NCI-H1930 (cell line): ENCODE data around the gene NT5C.
A peak's percentile ranks its signal among the peaks of the same experiment; 100 is the strongest.

Experiments used
- DNase-seq, 2 experiments: peaks; one replicate each; lab custom pipeline; 2025; lab: John Stamatoyannopoulos, UW

NT5C gene

DNA sequence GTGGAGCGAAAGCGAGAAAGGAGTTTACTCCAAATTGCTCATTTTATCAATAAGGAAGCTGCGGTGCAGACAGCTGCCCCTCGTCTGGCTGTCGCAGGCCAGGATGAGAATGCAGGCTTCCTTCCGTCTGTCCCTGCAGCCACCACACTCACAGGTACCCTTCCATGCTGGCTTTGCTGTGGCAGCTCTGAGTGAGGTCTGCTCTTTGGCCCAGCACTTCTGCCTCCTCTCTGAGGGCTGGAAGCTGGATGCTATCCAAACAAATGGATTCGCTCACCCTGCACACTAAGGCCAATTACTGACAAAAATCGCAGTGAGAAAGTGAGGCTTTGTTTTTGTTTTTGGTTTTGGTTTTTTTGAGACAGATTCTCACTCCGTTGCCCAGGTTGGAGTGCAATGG, 14.8 kb downstream of the NT5C start:
- DNase-seq: no peak

DNA sequence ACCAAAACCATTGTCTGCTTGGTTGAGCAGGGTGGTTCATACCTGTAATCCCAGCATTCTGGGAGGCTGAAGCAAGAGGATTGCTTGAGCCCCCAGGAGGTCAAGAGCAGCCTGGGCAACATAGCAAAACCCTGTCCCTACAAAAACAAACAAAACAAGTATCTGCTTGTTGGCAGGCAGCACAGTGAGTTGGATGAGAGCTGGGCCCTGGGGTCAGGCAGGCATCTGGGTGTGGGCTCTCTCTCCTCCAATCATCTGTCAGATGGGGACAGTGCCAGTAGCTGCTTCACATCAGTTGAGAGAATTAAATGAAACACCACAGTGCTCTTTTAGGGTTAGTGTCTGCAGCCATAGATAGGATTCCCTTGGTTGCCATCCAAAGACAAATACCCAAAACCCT, 16.0 kb downstream of the NT5C start:
- DNase-seq: no peak

DNA sequence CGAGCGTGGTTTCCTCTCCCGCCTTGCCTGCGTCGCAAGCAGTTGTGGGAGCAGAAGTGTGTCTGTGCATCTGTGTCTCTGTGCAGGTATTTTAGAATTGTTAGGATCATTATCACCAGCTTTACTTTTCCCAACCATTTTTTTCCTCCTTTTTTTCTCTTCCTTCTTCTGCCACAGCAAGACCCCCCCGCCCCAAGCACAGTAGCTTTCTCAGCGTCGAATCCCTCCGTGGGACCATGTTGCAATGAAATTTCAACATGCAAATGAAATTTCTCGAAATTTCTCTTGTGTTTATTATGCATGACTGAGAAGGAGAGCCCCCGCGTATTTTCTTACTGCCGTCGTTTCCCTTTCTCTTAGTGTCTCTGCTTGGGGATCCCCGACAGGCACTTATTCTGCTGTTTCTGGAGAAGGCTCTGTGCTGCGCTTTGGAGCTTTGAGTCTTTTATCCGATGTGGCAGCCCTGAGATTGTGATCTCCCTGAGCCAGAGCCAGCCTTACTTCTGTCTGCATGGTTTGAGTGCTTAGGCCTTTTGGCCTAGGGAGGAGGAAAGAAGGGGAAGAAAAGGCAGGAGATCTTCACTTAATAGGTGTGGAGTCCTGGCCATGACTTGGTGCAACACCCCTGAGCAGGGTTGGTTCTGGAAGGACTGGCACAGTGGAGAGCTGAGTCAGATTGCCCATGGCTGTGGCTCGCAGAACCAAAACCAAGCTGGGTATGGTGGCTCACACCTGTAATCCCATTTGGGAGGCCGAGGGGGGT, 16.8 kb downstream of the NT5C start:
- DNase-seq: no peak

DNA sequence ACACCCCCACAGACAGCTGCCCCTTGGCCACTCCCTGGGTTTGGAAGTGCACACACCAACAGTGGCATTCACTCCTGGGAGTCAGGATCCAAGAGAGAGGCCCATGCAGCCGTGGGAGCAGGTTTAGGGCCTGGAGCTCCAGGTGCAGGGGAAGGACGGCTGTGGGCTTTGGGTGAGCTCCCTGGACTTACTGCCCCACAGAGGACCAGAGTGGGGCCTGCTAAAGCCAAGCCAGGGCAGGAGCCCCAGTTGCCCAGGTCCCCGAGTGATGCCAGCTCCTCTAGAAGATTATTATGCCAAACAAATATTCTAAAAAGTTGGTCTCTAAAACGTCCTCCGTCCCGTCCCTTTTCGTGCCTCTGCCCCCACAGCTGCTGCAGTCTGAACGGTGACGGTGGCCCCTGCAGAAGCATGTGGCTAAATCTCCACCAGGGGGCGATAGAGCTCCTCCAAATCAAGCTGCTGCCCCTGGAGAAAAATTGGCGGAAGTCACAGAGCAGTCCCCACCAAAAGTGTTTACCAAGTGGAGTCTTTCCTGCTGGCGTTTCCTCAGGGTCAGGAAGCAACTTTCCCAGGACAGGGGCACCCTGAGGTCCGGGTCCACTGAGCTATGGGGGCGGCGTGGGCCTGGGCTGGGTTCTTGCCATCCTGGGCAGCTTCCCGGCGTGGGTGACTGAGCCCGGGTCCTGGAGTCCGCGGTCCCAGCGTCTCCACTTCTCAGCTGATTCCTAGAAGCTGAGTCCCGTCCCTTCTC, 17.6 kb downstream of the NT5C start:
- DNase-seq: peak; percentile 70 to 81

DNA sequence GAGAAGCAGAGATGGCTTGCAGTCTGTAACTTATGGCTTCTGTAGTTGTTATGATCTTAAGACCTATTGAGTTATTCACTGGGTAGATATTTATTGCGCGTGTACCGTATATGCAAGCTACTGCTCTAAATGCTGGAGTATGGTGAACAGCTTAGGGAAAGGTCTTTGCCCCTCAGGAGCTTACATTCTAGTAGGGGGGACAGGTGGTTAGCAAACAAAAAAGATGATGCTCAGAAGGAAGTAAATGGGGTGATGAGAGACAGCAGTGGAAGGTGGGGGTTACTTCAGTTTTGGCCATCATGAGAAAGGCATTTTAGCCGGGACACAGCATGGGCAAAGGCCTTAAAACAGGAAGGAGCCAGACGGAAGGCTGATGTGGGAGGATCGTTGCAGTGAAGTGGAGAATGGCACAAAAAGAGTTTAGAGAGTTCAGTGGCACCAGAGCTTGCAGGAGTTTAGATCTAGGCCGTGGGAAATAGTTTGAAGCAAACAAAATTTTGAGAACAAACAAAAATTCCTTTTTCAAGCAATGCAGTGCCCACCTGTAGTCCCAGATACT, 19.7 kb downstream of the NT5C start:
- DNase-seq: no peak

DNA sequence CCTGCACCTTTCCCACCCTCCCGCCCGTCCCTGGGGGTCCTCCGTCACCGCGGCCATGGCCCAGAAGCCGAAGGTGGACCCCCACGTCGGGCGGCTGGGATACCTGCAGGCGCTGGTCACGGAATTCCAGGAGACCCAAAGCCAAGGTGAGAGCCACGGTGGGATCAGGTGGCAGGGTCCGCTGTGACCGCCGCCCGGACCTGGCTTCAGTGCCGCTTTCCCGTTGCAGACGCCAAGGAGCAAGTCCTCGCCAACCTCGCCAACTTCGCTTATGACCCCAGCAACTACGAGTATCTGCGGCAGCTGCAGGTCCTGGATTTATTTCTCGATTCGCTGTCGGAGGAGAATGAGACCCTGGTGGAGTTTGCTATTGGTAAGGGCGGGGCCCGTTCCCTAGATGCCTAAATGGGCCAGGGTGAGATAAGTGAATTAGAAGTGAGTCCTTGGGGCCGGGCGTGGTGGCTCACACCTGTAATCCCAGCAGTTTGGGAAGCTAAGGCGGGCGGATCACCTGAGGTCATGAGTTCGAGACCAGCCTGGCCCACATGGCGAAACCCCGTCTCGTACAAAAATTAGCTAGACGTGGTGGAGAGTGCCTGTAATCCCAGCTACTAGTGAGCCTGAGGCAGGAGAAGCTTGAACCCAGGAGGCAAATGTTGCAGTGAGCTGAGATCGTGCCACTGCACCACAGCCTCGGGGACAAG, 21.2 kb downstream of the NT5C start:
- no peak for DNase-seq

DNA sequence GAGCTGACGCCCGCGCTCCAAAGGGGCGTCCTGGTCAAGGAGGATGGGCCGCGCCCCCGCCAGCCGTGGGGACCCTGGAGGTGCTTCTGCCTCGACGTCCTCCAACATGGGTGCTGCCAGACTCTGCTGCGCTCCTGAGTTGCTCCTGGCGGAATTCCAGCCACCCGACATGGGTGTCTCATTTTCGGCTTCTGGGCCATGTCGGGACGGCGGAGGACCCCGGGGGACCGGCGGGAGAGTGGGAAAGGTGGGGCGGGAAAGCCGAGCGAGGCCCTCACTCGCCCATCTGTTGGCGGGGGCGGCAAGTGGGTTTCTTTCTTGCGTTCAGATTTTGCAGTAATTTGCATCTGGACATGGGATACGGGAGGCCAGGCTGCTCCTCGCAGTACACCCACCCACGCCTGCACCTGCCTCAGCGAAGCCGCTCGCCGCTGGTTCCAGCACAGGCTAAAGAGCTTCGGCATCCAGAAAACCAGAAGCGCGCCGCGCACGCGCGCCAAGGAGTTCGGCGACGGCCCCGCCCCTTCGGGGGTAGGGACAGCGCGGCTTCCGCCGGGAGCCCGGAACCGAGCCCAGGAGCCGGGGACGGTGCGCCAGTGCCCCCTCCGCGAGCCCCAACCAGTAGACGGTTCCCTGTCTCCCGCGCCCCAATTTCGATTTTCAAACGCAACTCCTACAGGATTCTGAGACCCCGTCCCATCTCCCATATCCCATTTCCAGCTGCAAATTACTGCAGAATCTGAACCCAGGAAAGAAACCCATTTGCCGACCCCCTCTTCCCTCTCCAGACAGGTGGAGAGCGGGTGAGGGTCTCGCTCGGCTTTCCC, 21.9 kb downstream of the NT5C start, which contains the start of gene ARMC7:
Gene ARMC7, plus strand, starts transcription at position 563 of the 827 bp plus-strand sequence. CDS start 320 bp downstream, outside the sequence.
- DNase-seq: peak; percentile 59 to 88

DNA sequence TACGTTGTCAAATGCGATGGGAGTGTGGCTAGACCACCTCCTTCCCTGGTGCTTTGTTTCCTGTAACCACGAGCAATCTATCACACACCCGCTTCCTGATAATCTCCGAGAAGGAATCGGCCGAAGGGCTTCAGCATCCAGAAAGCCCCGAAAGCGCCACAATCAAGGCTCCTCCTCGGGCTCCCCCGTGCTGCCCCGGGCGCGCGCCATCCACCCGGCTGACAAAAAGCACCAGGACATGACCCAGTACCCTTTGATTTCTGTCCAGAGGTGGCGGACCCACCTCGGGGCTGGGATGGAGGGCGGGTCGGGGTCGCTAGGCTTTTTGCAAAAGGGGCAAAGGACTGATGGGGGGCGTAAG, 22.5 kb downstream of the NT5C start:
- no peak for DNase-seq

DNA sequence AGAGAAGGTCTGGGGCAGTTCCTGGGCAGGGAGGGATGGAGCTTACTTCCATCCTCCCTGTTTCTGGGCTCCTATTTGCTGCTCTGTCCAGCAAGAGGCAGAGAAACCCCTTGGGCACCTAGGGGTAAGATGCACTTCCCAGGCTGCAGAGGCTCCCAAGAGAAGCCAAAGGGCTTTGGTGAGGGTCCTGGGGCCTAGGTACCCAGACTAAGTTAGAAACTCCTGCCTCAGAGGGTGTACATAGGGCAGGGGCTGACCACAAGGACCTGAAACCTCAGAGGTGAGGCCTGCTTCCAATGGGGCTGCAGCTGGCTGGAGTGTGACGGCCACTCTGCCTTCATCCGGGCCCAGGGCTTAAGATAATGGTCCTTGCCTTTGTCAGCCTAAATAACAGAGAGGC, 23.3 kb downstream of the NT5C start:
- DNase-seq: no peak

DNA sequence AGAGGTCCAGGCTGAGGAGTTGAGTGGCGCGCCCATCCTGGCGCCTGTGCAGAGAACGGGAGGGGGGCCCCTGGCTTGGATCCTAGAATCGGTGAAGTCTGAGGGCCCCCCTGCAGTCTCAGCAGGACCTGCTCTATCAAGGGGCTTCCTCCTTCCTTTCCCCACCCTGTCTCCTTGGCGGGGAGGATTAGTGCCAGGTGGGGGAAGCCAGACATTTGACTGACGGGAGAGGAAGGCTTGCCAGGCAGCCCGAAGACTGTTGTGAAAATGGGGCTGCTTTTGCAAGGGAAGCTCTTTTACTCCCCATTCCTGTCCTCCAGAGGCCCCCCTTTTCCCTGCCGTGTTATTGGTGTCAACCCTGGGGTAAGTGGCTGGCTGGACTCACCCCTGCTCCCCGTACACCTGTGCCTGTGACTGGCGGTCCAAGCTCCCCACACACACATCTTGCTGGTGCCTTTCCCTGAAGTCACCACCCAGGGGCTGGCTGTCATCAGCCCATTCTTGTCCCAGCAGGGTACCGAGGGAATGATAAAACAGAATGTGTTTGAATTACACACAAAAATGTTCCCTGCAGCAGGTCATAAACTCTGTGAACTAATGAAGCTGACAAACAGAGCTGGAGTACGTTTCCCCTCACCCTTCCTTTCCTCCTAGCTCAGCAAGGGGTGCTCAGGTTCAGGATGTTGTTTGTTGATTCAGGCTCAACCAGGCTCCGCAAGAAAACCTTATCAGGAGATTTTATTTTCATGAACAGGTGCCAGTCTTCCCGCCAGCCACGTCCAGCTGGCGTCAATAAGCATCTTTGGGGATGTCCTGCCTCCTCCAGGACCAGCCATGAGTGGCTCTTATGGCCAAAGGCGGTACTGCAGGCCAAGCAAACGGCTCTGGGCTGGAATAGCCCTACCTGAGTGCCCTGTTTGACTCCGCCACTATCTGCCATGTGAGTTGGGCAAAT, 26.1 kb downstream of the NT5C start:
- peak; percentile 52 to 59 for DNase-seq

DNA sequence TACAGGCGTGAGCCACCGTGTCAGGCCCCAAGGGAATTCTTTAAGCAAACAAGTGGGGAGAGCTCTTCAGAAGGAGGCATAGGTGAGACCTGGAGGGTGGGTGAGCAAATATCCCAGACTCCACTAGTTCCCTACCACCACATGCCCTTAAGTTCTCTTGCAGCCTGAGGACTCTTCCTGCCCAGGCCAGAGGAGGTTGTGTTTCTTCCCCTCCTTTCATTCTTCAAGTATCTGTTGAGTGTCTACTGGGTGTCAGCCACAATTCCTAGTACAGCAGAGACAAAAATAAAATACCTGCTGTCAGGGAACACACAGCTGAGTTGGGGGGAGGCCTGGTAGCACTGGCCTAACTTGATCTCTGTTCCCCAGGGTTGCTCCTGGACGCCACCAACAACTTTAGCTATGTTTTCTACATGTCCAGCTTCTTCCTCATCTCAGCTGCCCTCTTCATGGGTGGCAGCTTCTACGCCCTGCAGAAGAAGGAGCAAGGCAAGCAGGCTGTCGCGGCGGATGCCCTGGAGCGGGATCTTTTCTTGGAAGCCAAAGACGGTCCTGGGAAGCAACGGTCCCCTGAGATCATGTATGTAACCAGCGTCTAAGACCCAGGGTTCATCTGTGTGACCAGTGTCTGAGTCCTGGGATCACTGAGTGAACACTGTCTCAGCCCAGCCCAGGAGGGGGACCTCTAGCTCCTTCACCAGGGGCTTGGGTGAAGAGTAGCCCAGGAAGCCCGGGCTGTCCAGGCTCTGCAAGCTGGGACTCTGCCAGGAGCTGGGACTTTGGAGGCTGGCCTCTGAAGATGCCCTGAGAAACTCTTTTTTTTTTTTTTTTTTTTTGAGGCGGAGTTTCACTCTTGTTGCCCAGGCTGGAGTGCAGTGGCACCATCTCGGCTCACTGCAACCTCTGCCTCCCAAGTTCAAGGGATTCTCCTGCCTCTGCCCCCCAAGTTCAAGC, 27.7 kb downstream of the NT5C start:
- DNase-seq: no peak

DNA sequence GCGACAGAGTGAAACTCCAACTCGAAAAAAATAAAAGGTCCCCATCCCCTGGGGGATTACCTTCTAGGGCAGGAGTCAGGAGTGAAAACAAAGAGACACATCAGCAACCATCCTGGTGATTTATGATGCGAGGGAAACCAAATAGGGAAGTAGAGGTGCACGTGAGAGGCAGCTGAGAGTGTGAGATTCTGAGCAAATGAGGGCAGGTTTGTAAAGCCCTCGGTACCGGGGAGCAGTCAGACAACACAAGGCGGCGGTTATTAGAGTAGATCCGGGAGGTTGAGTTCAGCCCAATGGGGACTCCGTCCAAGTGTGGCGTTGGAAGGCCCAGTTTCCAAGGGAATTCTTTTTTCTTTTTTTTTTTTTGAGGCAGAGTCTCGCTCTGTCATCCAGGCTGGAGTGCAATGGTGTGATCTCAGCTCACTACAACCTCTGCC, 29.1 kb downstream of the NT5C start:
- no peak for DNase-seq

DNA sequence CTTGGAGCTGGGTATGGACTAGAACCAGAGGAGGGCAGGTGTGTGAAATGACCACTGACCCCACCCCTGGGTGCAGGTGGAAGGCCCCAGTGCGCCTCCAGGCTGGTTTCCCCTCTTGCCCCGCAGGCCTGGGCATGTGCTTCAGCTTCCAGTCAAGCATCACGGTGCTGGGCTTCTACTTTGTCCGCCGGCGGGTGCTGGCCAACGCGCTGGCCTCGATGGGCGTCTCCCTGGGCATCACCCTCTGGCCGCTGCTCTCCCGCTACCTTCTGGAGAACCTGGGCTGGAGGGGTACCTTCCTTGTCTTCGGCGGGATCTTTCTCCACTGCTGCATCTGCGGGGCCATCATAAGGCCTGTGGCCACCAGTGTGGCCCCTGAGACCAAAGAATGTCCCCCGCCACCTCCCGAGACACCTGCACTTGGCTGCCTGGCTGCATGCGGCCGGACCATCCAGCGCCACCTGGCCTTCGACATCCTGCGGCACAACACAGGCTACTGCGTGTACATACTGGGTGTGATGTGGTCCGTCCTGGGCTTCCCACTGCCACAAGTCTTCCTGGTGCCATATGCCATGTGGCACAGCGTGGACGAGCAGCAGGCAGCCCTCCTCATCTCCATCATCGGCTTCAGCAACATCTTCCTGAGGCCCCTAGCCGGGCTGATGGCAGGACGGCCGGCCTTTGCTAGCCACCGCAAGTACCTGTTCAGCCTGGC, 31.5 kb downstream of the NT5C start:
- no peak for DNase-seq

DNA sequence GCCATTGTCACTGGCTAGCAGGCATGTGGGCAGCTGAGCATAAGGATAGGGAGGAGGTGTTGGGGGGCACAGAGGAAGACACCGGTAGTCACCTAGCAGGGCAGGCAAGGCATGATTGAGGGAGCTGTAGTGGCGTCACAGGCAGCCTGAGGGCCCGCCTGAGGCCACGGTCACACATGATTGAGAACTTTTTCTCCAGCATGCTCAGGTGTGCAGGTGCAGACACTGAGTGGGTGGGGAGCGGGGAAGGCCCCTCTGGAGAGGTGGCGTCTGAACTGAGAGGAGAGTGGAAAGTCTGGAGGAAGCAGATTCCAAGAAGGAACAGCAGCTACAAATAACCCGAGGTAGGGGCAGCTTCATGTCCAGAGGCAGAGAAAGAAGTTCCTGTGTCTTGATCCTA, 32.7 kb downstream of the NT5C start:
- no peak for DNase-seq

DNA sequence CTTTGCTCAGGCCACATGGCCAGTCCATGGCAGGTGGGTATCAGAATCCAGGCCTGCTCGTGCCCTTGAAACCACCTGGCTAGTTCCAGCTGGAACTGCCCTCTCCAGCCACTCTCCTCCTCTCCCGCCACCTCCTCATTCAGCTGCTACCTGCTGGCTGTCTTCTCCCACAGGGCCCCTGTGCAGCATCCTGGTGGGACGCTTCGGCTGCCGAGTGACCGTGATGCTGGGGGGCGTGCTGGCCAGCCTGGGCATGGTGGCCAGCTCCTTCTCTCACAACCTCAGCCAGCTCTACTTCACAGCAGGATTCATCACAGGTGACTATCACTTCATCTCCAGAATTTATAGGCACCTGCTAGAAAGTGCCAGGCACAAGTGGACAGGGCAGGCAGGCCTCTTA, 33.7 kb downstream of the NT5C start:
- no peak for DNase-seq

DNA sequence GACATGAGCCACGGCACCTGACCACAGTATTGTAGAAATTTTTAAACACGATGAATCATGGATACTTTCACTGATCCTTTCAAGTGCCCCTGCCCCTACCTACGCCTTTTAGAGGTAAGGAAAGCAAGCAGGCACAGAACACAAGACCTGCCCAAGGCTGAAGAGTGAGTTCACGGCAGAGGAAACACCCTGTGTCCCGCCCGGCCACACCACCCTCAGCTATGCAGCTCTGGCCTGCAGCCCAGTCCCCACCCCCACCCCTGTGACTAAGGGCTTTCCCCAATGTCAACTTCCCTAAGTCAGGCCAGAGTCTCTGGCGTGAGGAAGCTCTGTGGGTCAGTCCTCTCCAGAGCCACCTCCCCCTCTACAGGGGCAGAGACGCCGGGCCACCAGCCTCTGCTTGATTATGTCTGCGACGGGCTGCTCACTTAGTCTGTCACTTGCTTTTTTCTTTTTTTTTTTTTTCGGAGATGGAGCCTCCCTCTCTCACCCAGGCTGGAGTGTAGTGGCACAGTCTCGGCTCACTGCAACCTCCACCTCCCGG, 35.4 kb downstream of the NT5C start:
- no peak for DNase-seq

DNA sequence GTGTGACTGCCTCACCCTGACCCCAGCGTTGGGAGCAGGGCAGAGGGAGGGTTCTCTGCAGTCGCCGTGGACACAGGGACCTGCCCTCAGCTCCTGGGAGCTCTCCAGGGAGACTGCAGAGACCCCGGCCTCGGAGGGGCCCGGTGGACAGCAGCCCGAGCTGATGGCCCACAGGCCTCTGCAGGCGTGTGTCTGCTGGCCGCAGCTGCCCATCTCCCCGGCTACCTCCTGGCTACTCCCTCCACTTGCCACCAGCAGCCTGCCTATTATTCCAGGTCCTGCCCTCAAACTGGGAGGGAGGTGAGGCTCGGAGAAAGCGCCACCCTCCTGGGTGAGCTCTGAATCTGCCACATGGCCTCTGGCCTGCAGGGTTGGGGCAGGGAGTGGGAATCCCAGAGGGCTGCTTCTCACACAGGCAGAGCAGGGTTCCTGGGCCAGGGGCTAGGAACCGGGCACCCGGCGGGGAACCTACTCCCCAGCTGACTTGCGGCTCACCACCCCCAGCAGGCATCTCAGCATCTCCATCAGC, 36.6 kb downstream of the NT5C start:
- no peak for DNase-seq

DNA sequence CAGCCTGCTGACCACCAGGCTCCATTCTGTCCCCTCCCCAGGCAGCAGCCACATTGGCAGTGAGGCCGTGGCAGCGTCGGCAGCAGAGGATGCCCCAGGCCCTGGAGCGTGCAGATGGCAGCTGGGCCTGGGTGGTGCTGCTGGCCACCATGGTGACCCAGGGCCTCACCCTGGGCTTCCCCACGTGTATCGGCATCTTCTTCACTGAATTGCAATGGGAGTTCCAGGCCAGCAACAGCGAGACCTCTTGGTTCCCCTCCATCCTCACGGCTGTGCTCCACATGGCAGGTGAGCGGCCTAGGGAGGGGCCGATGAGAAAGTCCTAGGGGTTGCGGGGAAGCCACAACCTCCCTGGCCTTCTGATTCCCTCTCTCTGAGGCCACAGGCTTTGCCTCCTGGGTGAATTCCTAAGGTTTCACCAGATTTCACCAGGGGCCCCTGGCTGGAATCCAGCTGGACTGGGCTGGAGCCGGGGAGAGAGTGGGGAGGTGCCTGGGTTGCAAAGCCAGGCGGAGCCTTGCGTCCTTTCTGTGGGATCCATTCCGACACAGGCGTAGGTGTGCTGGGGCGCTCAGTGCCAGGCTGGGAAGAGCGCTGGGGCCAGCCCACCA, 37.9 kb downstream of the NT5C start:
- no peak for DNase-seq
